Measurements from ENCODE around the gene CACNB2.

- no peak for TF ChIP-seq CTCF (IDR thresholded peaks at IDR 0.05)
- TF ChIP-seq EP300 (IDR thresholded peaks at IDR 0.05), result no peak
- TF ChIP-seq POLR2AphosphoS5 (IDR thresholded peaks at IDR 0.05), result no peak
- no peak for TF ChIP-seq POLR2A (IDR thresholded peaks at IDR 0.05)
These were observed 113.9 kb downstream of the CACNB2 start for GRCh38 chr10:18254086-18254485.
